HG03565 (cell line): ENCODE data around the gene DPF3.

Experiments
- ATAC-seq: cut with Tn5 transposase; IDR thresholded peaks from one replicate; pipeline ENCODE4 v1.9.1; 2021; ENCODE audit warnings: mild to moderate bottlenecking, moderate library complexity; ENCODE audit not compliant: unreplicated experiment

DPF3 gene

GRCh38 chr14:72621387-72622065 is 272.4 kb downstream of the DPF3 start:
- ATAC-seq: no peak

GRCh38 chr14:72619881-72620280 is 274.0 kb downstream of the DPF3 start:
- ATAC-seq: no peak

GRCh38 chr14:72619111-72619571 is 274.8 kb downstream of the DPF3 start:
- ATAC-seq: no peak

GRCh38 chr14:72618424-72618823 is 275.5 kb downstream of the DPF3 start:
- ATAC-seq: no peak

DNA sequence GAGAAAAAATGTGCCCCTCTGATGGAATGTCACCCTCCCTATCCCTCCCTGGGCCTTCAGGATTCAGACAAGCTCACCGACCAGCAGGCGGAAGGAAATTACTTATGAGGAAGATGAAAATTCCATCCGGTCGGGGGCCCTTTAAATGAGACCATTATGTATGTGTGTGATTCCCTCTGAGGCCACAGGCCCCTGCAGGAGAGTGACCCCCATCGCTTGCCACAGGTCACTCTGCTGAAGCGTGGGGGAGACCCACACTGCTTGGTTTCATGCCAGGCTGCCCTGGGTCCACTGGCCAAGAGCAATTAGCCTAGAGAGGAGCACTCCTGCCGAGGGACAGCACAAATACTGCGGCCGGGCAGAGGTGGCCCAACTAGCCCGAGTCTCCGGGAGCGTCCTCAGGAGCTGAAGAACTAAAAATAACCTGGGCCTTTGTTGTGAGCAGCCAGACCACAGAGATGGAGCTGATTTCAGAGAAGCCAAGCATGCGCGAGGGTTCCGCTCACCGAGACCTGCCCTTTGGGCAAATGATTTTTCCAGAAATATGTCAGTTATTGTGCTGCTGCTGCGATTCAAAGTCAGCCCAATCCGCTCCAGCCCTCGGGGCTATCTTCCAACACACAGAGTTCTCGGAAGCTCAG is 276.4 kb downstream of the DPF3 start:
- no peak for ATAC-seq

GRCh38 chr14:72616811-72617210 is 277.1 kb downstream of the DPF3 start:
- no peak for ATAC-seq

GRCh38 chr14:72616294-72616693 is 277.6 kb downstream of the DPF3 start:
- ATAC-seq: no peak

DNA sequence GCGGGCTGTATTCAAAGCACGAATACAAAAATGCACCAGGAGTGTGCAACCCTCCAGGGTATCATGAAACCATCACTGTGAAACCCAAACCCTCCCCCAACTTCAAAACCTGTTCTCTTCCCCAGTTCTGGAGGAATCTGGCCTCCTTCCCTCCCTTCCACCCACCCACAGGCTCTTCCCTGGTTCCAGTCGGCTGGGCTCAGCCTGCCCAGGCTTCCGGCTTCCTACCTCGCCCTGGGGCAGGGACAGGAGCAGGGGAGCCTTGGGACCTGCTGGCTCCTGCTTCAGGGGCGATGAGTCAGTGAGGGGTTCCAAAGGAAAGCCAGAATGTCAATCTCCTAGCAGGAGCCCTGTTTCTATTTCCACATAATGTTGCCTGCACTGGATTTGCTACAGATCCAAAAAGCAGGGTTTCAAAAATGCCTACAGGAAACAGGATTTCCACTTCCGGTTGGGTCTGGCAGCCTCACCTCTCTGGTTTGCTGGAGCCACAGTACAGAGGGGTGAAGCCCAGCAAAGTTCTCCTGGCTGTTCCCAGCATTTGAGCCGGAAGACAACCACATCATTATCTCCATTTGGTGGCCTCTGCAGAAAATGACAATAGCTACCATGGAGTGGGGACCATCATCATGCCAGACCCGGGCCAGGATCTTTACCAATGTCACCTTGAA is 278.3 kb downstream of the DPF3 start:
- no peak for ATAC-seq

- ATAC-seq: no peak
Measured at GRCh38 chr14:72614891-72615415, 278.9 kb downstream of the DPF3 start.

- no peak for ATAC-seq
Measured at GRCh38 chr14:72614365-72614764, 279.5 kb downstream of the DPF3 start.

- ATAC-seq: no peak
Measured at GRCh38 chr14:72613975-72614319, 280.0 kb downstream of the DPF3 start.

DNA sequence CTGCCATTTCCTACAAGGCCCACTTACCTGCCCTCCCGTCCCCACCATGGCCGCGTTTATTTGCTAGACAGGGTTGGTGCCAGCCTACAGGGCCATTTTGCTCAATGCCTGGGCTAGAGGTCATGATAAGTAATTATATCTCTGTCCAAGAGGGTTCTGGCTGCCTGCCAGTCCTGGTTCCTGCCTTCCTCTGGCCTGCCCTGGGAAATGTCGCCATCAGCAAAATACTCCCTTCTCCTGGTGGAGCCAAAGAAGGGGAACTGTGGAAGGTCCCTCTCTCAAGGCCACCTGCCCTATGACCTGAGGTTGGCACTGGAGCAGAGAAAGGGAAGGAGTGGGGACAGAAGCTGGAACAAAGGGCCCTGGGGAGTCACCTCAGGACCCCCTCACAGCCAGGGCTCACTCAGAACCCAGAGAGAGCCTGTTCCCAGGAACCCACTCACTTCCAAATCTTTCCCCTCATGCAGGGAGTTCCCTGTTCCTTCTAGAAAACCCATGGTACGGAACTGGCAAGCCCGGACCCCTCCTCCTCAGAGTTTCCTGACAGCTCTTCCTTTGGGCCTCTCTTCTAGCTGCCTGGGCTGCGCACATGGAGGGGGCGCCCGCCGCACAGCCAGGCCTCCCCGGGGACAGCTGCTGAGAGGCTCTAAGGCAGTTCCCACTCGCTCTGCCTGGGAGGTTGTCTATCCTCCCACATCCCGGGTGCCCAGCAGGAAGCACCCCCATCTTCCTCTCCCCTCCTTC is 280.5 kb downstream of the DPF3 start:
- no peak for ATAC-seq

- no peak for ATAC-seq
Measured at GRCh38 chr14:72612041-72612440, 281.9 kb downstream of the DPF3 start.

GRCh38 chr14:72611506-72611905 is 282.4 kb downstream of the DPF3 start:
- no peak for ATAC-seq

DNA sequence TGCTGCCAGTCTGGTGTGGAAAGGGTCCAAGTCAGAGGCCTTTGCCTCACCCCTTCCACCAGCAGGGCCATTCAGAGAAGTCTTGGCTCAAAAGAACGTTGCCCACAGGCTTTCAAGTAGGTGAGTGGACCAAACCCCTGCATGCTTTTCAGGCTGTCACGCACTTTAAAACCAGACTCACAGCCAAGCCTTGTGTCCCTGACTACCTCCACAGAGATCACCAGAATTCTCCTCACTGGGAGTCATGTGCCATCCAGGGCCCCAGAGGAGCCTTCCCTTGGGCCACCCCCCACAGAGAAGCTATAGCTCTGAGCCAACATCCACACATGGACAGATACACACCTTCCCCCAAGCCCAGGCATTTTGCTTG is 283.1 kb downstream of the DPF3 start:
- ATAC-seq: no peak

- no peak for ATAC-seq
Measured at GRCh38 chr14:72610096-72610830, 283.6 kb downstream of the DPF3 start.

DNA sequence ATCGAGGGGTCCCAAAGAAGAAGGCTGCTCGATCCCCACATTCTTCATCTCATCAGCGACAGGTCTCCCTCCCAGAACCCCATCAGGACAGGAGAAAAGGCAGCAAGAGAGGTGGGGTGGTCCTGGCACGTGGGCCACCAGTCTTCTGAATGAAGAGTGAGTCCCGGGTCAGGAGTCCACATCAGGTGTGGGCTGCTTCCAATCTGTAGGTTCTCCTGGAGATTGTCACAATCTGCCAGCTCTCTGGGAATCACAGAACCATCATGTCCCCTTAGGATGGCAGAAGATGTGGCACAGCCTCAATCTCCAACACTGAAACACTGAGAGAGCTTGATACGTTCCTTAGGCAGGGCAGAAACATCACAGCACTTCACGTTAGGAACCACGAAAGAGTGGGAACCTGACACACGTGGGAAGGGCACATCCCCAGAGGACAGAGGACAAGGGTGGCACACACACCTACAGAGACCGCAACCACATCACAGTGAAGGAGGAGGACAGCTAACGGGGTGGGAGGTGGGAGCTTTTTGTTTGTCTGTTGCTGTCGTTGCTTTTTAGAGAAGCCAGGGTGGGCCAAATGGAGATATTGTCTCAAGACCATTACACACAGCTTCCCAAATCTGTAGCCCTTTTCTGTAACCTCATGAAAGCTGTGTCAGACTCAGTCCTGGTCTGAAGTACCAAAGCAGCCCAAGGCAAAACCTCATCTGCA is 284.5 kb downstream of the DPF3 start:
- ATAC-seq: no peak

DNA sequence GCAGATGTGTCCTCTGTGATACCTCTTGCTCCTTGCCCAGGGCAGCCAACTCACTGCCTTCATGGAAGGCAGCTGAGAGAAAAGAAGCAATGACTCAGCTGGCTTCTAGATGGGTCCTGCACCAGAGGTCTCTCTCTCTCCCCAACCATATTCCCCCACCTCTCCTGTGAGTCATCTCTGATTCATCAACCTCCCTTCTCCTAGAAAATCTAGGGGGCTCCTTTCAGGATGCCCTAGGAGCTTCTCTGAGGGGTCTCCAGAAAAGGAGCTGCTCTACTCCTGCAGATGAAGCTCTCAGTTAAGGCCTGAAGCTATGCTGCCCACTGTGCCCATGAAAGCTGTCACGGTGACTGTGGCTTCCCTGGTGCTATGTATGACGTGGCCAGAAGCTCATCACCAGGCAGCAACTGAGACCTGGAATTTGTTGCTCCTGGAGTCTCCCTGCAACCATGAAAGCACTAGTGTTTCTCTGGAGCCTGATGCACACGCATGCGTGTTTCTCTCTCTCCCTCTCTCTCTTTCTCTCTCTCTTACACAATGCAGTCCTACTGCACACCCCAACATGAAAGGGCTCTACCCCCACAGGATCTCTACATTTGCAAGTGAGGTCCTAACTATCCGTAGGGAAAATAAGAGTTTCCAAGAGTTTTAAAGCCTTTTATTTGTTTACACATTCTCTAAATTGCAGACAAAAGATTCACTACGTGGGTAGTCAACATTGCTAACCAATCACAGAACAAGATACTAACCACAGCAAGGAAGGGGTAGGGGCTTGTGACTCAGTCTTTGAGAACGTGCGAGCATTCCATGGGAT is 285.3 kb downstream of the DPF3 start:
- no peak for ATAC-seq
